ENCODE data around the gene SLC8A1.

Gene SLC8A1

GRCh38 chr2:40220177-40220925 is 231.5 kb downstream of the SLC8A1 start:
- no peak for DNase-seq

- no peak for DNase-seq
Measured at GRCh38 chr2:40219141-40219540, 232.7 kb downstream of the SLC8A1 start.

GRCh38 chr2:40218679-40219078 is 233.2 kb downstream of the SLC8A1 start:
- DNase-seq: no peak

- no peak for DNase-seq
Measured at GRCh38 chr2:40213619-40214018, 238.3 kb downstream of the SLC8A1 start.

DNA sequence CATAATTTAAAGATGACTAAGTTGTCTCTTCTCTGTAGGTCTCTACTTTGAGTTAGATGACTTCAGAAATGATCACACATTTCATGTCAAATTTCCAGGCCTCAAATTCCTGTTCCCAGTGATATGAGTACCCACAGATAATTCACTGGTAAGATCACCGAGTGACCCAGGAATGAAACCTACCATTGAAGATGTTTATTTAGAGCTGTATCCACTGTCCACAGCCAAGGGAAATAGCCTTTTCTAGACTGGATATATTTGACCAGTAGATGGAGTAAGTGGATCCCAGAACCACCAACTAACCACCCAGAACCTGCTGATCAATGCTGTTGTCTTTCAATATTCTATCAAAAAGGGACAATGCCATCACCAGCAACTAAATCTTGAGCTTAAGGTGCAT is 238.8 kb downstream of the SLC8A1 start:
- DNase-seq: no peak

- no peak for DNase-seq
Measured at GRCh38 chr2:40210968-40211353, 240.9 kb downstream of the SLC8A1 start.

- DNase-seq: no peak
Measured at GRCh38 chr2:40210344-40210967, 241.4 kb downstream of the SLC8A1 start.

GRCh38 chr2:40209761-40210160 is 242.1 kb downstream of the SLC8A1 start:
- DNase-seq: no peak

- peak; percentile 38 for DNase-seq
Measured at GRCh38 chr2:40208463-40208862, 243.4 kb downstream of the SLC8A1 start.

- DNase-seq: no peak
Measured at GRCh38 chr2:40204268-40204667, 247.6 kb downstream of the SLC8A1 start.

DNA sequence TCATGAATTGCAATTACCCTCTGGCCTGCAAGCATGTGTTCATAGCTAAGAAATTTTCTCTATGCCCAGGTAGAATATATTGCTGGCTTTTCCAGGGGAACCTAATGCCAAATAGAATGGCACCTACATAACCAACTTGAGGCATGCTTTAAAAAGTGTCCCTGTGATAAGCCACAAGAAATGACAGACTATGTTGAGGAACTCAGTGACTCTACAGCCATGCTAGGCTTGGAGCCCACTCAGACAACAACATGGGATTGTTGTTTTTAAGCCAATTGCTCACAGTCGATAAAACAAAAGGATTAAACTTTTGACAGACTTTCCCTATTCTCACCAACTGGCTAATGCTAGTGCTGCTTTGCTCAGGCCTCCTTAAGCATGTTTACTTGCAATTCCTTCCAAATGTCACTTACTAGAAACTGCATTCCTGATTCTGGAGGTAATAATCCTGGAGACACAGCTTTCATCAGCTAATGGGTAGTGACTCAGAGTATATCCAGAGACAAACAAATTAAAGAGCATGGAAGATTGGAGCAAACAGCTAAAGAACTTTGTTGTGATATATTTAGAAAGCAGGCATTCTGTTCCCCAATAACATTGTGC is 249.0 kb downstream of the SLC8A1 start:
- DNase-seq: no peak

DNA sequence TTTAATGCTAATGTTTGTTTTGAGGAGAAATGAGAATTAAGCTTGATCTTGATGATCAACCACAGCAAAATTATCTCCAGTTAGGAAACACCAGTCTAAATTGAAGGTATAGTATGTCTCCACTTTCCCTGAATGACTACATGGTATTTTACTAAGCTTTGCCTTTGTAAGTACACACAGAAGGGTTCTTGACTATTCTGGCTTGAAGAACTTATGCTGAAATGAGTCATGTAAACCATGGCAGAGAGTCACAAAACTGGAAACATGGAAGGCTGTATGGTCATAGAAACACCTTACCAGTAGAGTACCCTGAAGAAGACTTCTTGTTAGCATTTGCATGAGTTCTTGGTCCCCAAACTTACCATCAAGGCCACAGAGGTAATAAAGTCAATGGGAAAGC is 250.5 kb downstream of the SLC8A1 start:
- DNase-seq: no peak

DNA sequence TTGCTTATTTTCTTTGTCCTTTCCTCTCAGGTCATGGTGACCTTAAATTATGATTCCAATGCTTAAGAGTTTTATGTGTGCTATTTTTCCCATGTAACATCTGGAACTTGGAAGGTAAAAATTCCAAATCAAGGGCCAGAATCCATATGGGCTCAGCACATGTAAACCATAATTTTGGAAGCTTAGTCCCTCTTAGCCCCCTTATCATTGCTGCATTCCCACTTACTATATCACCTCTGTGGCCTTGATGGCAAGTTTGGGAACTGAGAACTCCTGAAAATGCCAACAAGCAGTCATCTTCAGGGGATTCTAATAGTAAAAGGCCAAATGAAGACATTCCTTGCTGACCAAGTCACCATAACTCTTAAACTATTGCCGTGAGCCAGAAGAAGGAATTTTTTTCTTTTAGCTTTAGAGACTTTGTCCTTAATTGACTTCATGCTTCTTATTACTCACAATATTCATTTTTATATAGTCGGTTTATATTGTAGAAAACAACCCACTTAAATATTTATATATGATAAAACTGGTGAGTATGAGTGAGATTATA is 251.4 kb downstream of the SLC8A1 start:
- DNase-seq: no peak

DNA sequence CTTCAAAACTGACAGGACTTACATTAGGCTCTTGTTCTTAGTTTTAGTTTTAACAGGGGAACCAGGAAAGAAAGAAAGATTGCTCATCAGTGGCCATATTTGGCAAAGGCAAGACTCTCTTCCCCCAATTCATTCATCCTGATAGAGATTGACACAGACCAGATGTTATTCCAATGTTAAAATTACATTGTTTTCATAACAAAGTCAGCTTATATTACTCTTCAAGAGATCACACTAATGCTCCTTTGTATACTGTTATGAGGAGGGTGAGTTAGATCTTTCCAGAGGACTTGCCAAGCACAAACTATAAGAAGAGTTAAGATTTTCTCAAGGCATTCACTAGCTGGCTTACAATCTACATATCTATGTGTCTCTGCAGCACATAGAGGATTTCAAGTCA is 252.1 kb downstream of the SLC8A1 start:
- DNase-seq: no peak

- no peak for DNase-seq
Measured at GRCh38 chr2:40197121-40197520, 254.8 kb downstream of the SLC8A1 start.

GRCh38 chr2:40193670-40194026 is 258.2 kb downstream of the SLC8A1 start:
- no peak for DNase-seq

GRCh38 chr2:40192864-40193669 is 258.8 kb downstream of the SLC8A1 start:
- no peak for DNase-seq

DNA sequence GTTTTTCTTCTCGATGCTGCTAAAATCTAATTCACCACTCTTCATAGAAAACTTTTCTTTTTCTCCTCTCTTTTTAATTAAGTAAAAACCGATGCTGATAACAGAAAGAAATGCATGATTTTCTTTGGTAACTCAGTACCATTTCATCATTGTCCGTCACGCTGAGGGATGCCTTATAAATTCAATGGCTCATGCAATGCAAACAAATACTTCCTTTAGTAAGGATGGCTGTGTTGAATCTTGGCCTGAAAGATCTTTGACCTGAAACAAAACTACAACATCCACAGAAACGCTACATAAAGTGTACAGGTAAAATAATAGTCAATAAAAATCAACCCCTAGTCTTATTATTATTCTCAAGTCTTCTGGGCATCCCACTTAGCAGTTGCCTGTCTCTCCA is 261.4 kb downstream of the SLC8A1 start:
- DNase-seq: no peak

- no peak for DNase-seq
Measured at GRCh38 chr2:40189881-40190280, 262.0 kb downstream of the SLC8A1 start.

- no peak for DNase-seq
Measured at GRCh38 chr2:40187054-40187453, 264.8 kb downstream of the SLC8A1 start.

DNA sequence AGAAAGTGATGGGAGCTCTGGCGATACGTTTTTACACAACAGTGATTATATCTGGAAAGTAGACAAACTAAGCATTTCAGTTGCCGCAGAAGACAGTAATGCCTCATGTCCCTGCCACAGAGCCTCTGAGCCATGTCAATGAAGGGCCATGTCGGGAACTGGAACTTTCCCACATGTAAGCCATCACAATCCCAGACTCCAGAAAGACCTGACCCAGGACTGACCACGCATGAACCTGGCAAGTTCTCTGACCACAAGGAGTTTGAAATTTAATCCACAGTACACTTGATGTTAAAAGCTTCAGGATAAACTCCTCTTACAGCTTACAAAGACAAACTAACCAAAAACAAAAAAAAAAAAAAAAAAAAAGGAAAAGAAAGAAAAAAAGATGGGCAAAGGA is 267.3 kb downstream of the SLC8A1 start:
- DNase-seq: no peak

GRCh38 chr2:40181855-40182254 is 270.0 kb downstream of the SLC8A1 start:
- DNase-seq: no peak

- no peak for DNase-seq
Measured at GRCh38 chr2:40179801-40180200, 272.1 kb downstream of the SLC8A1 start.
